Measurements from ENCODE around the gene DHX29.

Gene DHX29

DNA sequence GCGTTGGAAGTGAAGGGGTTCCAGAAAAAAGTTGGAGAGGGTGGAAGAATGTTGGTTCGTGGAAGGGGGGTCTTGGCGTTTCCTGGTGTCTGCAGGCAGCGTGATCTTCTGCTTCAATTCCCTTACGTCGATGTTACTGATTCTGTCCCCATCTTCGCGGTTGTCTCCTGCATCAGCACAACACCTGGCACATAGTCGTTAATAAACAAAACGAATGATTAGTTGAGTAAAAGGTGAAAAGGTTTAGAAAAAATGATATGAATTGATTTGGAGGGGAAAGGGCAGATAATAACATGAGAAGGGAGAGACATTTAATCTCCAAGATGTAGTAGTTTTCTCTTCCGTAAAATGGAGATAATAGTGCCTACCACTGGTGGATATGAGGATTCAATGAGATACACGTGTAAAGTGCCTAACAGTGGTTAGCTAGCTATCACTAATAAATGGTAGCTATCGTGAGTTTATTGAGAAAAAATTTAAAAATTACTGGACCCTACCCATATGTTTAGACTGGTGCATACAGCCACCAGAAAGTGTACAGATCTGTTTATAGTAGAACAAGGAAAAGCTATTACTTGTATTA is 851 bp upstream of the DHX29 start:
- no peak for DNase-seq

DNA sequence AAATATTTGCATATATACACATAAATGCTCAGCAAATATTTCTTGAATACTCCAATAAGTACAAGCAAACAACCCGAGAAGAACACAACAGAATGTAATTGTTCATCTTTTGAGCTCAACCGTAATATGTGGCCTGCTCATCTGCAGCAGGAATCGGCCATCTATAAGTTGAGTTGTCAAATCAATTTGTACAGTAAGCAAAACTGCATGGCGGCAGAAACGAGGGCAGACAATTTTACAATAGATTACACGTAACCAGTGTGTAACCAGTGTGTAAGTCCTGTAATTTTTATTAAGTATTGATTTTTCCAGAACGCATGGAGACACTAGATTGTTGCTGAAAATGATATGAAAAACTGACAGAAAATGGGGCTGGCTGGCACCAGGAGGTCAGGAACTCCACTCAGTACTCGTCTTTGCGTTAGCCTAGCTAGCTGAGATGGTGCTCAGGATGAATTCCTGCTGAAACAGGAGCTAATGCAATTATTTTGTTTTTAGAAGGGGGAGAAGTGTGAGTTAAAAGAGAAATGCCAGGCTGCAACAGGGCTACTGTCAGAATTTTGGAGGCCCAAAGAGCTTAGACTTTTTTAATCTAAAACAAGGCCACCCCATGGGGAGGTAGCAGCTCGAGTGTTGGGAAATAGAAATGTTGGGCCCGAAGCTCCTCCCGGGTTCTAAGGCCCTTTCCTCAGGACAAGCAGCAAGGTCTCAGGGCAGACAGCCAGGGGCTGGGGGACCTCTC is 682 bp downstream of the DHX29 start:
- no peak for DNase-seq

DNA sequence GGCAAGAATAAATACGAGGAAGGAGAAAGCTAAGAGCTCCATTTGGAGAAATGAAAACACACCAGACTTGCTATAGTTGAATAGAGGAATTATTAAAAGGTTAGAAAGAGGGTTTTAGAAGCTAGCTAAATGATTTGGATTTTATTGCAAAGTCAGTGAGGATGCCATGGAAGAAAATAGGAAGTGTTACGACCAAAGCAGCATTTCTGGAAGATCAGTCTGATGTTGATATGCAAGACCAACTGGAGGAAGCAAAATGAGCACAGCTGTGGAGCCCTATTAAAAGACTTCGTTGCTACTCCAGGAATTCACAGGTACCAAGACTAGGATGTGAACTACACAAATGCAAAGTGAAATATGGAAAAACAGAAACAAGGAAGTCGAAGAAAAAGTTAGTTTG is 2.1 kb downstream of the DHX29 start:
- DNase-seq = no peak

DNA sequence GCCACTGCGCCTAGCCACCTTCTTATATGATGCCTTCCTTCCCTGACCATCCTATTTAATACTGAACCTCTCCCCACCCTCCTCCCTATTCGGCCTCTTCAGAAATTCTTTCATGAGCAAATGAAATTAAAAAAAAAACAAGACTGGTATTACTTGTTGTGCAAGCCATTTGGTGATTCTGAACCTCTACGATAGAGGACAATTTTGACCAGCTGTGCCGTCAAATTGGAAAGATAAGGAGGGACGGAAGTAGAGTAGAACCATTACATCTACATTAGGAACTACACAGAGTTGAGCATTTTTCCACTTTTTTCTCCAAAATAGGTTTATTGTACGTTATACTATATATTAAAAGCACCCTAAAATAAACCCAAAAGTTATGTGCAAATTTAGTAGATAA is 2.9 kb downstream of the DHX29 start:
- no peak for DNase-seq

DNA sequence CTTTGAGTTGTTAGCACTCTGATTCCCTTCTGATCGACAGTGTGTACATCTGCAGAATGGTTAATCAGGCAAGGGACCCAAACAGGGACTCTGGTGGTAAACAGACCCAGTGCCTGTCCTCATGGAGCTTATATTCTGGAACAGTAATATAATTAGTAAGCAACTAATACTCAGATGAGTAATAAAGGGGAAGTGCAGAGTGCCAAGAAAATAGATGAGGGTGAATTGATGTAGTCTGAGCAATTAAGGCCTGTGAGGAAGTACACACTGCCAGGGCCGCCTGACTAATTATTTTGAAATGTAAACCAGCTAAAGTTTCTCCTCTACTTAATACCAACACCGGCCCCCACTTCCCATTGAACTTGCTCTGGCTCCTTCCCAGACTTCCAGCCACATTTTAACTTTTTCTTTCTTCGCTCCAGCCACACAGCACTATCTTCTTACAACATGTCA is 4.2 kb downstream of the DHX29 start:
- no peak for DNase-seq

DNA sequence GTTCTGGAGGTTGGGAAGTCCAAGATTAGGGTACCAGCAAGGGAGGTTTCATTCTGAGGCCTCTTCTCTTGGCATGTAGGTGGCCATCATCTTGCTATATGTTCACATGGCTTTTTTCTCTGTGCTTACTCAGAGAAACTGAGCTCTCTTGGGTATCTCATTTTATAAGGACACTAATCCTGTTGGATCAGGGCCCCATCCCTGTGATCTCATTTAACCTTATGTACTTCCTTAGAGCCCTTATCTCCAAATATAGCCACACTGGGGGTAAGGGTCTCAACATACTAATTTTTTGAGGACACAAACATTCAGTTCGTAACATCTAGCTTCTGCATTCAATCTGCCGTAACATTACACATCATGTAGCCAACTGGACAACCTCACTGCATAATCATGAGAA is 6.6 kb downstream of the DHX29 start:
- DNase-seq = no peak

DNA sequence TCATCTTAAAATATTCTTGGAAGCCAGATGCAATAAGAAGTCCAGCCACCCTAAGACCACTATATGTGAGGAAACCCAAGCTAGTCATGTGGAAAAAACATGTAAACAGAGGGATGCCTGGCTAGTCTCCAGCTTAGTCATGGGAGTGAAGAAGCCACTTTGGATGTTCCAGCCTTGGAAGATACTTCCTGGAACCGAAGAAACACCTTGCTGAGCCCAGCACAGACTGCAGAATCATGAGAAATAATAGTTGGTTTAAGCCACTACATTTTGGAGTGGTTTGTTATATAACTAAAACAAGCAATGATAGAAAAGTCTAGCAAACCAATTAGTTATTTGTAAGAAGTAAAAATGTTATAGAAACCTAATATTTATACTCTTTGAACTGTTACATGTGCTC is 12.6 kb downstream of the DHX29 start:
- no peak for DNase-seq

DNA sequence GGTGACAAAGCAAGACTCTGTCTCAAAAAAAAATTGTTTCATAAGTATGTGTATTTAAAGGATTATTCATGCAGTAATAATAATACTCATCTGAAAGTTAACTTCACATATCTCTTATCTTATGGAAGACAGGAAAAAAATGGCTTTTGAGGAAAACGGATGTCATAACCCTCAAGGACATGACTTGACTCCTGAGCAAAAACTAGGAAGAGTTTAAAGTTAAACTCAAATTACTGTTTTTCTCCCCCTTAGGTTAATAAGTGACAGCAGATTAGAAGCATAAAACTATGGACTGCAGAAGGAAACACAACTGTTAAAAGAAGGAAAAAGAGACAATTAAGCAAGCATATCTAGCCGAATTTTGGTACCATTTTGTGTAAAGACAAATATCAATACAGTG is 16.5 kb downstream of the DHX29 start:
- DNase-seq = no peak

DNA sequence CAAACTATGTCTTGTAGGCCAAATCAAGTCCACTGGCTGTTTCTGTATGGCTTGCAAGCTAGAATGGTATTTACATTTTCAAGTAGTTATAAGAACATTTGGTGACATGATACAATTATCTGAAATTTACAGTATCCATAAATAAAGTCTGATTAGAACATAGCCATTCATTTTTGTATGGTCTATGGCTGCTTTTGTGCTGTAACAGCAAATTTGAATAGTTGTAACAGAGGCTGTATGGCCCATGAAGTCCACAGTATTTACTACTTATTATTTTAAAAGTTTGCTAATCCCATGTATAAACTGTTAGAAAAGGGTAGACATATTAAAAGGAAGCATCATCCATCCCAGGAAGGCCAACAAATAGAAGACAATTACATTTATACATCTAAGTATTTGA is 17.7 kb downstream of the DHX29 start:
- DNase-seq = no peak

DNA sequence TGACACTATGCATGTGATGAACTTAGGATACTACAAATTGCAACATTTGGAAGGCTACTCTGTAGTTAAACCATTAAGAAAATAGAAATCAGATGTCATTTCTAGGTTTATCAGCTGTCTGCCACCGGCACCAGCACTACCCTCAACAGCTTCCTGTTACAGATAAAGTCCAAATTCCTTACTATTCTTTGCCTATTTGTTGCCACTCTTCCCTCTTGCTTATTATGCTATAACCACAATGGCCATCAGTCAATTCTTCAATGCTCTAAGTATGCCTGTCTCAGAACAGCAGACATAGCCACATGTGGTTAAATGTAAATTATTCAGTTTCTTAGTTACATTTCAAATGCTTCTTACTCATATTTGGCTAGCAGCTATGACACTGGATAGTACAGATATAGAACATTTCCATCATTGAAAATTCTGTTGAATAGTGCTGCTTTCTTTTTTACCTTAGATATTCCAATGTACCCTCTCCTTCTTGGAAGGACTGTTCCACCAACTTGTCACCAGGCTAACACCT is 21.0 kb downstream of the DHX29 start:
- DNase-seq = no peak

DNA sequence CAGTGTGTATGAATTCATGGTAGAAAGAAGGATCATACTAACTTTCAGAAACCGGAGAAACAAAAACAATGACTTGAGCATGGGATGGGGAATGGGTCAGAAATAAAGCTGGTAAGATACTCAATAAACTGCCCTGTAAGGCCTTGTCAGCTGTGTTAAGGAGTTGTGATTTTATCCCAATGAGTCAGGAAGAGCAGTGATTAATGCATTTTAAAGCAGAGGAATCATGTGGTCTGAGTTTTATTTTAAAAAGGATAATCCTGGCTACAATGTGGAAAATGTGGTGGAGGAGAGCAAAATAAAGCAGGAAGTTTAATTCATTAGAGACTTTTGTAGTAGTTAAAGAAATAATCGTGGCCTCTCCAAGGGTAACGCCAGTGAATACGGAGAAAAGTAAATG is 28.7 kb downstream of the DHX29 start:
- DNase-seq = no peak

DNA sequence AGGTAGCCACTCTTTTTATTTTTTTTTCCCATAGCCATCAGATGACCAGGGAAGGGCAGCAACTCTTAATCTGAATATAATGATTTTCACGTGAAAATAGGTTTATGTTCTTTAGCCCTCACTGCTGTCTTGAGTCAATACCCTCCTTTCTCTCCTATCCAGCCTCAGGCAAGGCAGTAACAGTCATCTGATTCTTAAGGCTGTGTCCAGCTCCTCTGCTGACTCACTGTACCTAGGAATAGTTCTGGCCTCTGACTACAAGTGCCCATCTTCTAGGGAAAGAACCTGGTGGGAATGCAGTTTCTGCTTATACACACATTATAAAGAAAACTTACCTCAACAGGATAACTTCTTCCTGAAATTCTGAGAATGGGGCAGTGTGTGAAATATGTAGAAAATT is 30.7 kb downstream of the DHX29 start:
- no peak for DNase-seq

DNA sequence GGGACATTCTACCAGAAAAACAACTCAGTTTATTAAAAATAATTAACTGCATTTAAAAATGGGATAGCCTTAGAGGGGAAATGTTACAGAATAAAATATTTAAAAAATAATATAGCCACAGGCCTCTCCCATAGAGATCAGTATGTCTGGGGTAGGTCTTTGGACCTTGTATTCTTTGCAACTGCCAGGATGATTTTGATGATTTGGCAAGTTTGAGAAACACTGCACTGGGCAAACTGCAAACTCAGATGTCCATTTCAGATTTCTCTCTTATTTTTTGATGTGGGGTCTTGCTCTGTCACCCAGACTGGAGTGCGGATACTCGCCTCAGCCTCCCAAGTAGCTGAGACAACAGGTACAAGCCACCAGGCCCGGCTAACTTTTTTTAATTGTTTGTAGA is 49.2 kb downstream of the DHX29 start:
- no peak for DNase-seq

DNA sequence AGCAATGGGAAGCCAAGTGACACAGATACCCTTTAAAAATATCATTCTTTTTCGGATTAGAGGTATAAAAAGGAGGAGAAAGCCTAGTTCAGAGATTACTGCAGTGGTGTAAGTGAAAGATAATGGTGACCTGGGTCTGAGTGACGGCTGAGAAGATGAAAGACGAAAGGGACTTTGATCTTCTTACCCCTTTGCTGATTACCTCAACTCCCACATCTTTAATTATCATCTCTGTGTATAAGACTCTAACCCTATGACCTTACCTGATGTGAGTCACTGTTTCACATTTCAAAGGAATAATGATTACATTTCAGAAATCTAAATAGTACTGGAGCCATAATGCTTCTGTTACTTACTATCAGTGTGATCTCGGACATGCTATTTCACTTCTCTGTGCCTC is 52.7 kb downstream of the DHX29 start:
- DNase-seq = no peak

DNA sequence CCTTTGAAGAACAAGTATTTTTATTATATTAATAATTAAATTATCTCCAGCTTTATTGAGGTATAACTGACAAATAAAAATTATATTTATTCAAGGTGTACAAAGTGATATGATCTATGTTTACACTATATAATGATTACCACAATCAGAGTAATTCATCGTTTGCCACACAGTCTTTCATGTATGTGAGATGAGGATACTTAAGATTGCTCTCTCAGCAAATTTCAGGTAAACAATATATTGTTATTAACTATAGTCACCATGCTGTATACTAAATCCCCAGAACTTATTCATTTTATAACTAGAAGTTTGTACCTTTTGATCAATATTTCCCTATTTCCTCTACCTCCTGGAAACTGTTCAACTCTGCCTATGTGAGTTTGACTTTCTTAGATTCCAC is 57.4 kb downstream of the DHX29 start:
- DNase-seq = no peak

DNA sequence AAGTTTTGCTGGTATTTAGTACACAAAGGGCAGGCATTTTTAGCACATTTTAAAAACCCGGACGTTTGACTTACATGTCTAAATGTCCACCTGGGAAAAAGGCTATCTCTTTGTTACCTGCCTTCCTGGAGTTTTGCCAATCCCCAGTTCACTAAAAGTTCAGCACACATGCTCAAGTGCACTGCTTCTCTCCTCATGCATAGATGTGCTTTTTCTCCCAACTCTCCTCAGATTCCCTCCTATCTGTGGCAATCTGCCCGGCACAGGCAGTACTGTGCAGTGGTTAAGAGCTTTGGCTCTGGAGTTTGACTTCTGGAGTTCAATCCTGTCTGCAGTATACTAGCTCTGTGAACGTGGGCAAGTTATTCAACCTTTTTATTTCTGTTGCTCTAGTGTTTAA is 65.7 kb downstream of the DHX29 start:
- peak; percentile 59 for DNase-seq

DNA sequence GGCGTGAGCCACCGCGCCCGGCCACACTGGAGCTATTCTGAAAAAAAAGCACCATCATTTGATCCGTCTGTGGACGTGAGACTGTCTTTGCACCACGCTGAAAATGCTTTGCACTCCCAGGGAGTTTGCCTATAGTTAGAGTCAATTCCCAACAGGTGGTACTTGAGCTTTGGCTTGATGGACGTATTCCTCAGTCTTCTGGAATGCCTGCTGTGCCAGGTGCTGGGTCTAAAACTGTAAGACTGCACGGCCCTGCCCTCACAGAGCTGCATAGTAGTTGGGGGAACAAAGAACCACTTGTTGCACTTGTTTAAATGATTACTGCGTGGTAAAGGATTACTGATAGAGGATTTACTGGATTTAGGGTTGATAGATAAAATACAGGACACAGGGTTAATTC is 70.7 kb downstream of the DHX29 start:
- DNase-seq = no peak

DNA sequence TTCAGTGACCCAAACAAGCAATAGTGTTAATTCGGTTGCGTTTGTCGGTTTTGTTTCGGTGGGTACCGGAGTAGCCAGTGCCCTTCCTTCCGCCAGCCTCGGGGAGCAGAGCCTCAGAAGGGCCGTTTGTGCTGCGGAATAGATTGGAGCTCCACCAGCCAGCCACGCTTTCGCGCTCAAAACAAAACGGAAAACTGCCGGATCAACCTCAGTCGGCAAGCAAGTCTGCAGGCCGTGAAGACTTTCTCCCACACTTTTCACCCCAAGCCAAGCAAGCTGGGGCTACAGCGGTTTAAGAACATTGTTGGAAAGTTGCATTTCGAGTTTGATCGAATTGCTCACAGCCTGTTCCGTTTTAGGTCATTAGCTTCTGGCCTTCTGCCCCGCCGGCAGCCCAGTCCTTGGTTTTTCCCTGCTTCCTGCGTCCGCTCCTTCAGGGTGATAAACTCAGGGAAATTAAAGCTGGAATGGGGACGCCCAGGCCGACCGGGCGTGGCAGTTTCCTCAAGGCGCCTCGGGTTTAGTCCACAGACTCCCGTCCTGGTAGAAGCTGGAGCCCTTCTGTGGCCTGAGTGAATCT is 73.3 kb downstream of the DHX29 start:
- DNase-seq = peak; percentile 21

DNA sequence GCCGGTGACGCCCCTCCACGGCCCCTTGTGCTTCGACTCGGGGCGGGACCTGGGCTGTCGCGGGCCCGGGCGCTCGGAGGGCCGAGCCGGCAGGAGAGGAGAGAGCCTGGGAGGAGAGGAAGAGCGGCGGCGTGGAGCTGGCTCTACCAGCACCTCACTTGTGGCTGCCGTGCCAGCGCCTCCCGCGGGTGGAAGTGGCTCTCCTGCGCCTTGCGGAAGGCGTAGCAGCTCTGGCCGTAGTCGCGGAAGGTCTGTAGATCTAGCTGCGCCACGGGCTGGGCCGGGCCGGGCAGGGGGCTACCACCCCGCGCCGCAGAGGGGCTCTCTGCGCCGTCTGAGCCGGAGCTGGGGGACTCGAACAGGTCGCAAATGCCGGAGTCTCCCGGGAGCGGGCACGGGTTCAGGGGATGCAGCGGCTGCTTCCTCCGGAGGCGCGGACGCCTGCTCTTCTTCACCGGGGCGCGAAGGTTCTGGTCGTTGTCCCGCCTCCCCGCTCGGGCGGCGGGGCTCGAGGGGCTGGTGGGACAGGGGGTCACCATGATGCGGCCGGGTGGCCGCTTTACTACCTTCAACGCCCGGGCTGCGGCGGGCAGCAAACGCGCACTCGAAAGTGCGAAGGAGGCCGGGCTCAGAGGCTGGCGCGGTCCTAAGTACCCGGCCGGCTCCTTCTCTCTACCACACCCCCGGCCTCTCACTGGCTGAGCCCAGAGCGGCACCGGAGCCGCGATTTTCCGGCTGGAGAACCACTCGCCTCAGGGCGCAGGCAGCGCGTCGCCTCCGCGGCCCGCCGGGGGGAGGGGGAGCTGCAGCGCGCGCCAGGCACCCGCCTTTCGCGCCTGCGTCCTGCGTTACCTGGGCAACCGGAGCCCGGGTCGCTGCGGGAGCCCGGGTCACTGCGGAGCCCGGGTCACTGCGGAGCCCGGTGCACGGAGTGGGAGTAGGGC is 74.2 kb downstream of the DHX29 start, which contains the start of gene CCNO:
CCNO (minus strand) TSS at position 624 of the 944 bp plus-strand sequence; CDS start at position 539, 85 bp downstream.
- DNase-seq = peak; percentile 93

DNA sequence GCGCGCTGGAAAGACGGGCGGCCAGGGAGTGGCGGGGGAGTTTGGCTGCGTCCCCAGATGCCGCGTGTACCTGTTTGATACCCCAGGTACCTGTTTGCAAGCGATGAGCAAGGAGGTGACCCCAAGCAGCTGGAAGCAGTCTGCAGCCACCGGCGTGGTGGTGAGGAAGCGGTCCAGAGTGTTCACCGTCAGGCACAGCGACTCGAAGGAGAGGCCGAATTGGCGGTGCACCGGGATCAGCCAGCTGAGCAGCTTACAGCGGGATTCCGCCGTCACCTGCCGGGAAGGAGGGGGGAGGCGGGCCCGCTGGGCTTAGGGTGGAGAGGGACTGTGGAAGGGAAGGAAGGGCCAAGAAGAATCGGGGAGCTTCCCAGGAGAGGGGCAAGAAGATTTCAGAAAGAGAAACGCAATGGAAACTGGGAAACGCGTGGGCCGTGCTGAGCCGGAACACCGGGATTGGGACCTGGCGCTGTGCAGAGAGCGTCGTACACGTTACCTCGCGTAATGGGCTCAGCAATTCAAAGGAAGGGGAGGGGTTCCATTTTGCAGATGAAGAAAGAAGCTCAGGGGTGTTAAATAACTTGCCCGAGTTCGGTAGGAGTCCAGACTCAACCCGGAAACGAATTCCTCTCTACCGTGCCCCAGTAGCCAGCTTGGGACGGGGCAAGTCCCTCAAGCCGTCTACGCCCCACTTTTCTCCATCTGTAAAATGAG is 75.1 kb downstream of the DHX29 start:
- DNase-seq = peak; percentile 54

DNA sequence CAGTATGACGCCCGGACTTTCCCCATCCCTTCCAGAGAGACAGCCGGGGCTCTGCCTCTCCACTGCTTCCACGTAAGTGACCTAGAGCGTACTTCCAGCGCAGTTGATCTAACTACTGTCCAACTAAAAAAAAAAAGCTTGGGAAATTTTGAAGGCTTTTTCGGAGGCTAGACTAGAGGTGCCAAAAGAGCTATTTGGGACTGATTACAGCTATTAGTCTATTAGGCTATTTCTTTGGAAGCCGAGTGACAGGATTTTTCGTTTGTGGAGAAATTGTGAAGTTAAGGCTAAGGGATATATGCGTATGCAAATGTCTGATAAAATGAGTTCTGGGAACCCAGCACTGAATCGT is 75.6 kb downstream of the DHX29 start:
- no peak for DNase-seq
